Measurements from ENCODE around the gene NHSL2. TPM values are rescaled to one million over a fixed set of nuclear protein-coding genes. Genes with fewer than 3 reads are reported as not detected.

The NHSL2 gene
- total RNA-seq, 1 donor from 2014 or later, result 11.3 TPM

DNA sequence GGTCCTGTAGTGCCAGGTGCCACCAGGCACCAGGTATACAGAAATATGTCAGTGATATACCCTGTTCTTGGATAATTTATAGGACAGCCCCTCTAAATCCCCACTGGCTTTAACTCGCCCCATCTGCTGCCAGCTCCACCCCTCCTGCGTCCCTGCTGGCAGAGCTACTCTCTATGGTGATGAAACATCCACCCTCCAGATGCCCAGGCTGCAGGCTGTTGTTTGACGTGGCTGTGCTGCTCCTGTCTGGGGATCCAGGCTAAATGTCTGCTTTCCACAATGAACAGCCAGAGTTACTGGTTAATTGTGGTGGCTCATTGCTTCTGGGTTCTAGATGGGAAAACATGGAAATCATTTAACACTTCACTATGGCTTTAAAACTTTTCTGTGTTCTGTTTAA lies 12.9 kb downstream of the NHSL2 start:
- no peak overlapping the region for H3K27ac Mint-ChIP-seq
- no peak for DNase-seq (ENCODE audit: extremely low spot score, unreplicated experiment)
- no peaks in the 10 kb centered on the region for H3K36me3 Mint-ChIP-seq
- H3K4me3 Mint-ChIP-seq, result no peak overlapping the region
- no peaks in the 10 kb centered on the region for H3K27me3 Mint-ChIP-seq
- H3K4me1 Mint-ChIP-seq (ENCODE audit: unreplicated experiment), result no peaks in the 10 kb centered on the region
- H3K9me3 Mint-ChIP-seq, result no peaks in the 10 kb centered on the region
- TF ChIP-seq, protein P1, sequence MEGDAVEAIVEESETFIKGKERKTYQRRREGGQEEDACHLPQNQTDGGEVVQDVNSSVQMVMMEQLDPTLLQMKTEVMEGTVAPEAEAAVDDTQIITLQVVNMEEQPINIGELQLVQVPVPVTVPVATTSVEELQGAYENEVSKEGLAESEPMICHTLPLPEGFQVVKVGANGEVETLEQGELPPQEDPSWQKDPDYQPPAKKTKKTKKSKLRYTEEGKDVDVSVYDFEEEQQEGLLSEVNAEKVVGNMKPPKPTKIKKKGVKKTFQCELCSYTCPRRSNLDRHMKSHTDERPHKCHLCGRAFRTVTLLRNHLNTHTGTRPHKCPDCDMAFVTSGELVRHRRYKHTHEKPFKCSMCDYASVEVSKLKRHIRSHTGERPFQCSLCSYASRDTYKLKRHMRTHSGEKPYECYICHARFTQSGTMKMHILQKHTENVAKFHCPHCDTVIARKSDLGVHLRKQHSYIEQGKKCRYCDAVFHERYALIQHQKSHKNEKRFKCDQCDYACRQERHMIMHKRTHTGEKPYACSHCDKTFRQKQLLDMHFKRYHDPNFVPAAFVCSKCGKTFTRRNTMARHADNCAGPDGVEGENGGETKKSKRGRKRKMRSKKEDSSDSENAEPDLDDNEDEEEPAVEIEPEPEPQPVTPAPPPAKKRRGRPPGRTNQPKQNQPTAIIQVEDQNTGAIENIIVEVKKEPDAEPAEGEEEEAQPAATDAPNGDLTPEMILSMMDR (conservative IDR thresholded peaks at IDR 0.05), result no peak

DNA sequence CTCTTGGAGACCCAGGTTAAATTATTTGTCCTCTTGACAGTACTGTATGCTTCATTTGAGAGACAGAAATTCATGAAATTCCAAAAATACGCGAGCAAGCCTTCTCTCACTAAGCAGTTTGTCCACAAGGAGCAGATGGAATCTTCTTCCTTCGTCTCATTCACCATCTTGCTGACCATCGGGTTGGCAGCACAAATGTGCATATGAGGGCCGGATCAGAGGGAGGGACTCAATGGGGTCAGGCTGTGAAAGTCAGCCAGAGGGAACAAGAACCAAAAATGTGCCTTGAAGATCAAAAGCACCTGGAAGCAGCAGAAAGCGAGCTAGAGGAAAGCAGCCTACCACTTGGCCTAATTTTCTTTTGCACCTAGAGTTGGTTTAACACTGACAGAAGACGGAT lies 16.4 kb downstream of the NHSL2 start:
- Mint-ChIP-seq H3K36me3 (no peaks in the 10 kb centered on the region), H3K9me3 (no peaks in the 10 kb centered on the region), H3K4me3 (no peak overlapping the region), H3K27ac (no peak overlapping the region), H3K4me1 (ENCODE audit: unreplicated experiment) (no peaks in the 10 kb centered on the region), H3K27me3 (no peaks in the 10 kb centered on the region)
- DNase-seq (ENCODE audit: extremely low spot score, unreplicated experiment), result no peak
- TF ChIP-seq, protein P1 (conservative IDR thresholded peaks at IDR 0.05), result no peak

DNA sequence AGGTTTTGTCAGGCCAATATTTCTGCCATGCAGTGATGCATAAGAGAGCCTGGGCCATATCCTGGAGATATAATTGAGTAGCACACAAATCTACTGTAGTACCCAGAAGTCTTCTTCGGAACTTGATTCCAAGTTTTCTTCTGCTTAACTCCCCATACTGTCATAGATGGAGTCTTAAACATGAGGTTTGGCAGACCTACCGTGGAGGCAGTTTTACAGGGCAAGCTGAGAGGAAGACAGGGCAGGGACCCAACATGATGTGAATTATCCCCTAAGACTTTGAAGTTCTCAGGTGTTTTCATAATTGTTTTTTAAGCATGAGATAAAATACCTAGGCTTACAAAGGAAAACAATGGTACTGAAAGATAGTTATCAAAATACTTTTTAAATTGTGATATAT lies 18.2 kb downstream of the NHSL2 start:
- Mint-ChIP-seq H3K9me3 (no peaks in the 10 kb centered on the region), H3K36me3 (no peaks in the 10 kb centered on the region), H3K27ac (no peak overlapping the region), H3K4me3 (no peak overlapping the region), H3K27me3 (peaks cover under 1% of the 10 kb centered on the region), H3K4me1 (ENCODE audit: unreplicated experiment) (peaks cover under 1% of the 10 kb centered on the region)
- TF ChIP-seq, protein P1 (conservative IDR thresholded peaks at IDR 0.05), result no peak
- no peak for DNase-seq (ENCODE audit: extremely low spot score, unreplicated experiment)

DNA sequence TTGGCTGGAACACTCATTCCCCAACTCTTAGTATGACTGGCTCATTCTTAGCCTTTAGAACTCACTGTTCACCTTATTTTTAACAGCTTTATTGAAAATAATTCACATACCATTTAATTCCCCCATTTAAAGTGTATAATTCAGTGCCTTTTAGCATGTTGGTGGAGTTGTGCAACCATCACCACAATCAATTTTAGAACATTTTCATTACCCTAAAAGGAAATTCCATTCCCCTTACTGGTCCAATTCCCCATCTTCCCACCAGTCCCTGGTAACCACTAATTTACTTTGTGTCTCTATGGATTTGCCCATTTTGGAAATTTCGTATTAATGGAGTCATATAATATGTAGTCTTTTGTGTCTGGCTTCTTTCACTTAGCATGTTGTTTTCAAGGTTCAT lies 19.7 kb downstream of the NHSL2 start:
- DNase-seq (ENCODE audit: extremely low spot score, unreplicated experiment), result no peak
- Mint-ChIP-seq H3K27ac (no peak overlapping the region), H3K36me3 (no peaks in the 10 kb centered on the region), H3K4me1 (ENCODE audit: unreplicated experiment) (peaks cover 8% of the 10 kb centered on the region), H3K9me3 (no peaks in the 10 kb centered on the region), H3K27me3 (peaks cover 5% of the 10 kb centered on the region), H3K4me3 (no peak overlapping the region)
- TF ChIP-seq, protein P1 (conservative IDR thresholded peaks at IDR 0.05), result no peak

DNA sequence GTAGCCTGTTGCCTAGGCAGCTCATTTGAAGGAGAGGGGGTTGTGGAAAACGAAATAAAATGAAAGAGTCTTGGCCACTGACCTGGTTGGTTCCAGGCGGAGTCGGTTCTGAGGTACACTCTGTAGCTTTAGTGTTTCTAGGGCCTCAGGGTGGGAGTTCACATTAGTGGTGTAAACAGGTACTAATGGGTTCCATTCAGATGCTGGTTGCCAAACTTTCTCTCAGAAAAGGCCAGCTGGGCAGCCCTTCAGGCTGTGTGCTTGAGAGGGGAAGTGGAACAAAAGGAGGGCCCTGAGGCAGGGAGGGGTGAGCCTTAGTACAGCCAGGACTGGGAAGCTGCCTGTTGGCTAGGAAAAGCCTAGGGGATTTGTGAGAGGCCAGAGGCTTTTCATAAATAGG lies 24.8 kb downstream of the NHSL2 start:
- H3K27me3 Mint-ChIP-seq, result peaks cover 5% of the 10 kb centered on the region
- no peak for DNase-seq (ENCODE audit: extremely low spot score, unreplicated experiment)
- no peaks in the 10 kb centered on the region for H3K9me3 Mint-ChIP-seq
- no peak overlapping the region for H3K27ac Mint-ChIP-seq
- peaks cover 8% of the 10 kb centered on the region for H3K4me1 Mint-ChIP-seq (ENCODE audit: unreplicated experiment)
- peaks cover 3% of the 10 kb centered on the region for H3K36me3 Mint-ChIP-seq
- H3K4me3 Mint-ChIP-seq, result no peak overlapping the region
- TF ChIP-seq, protein P1 (conservative IDR thresholded peaks at IDR 0.05), result no peak

DNA sequence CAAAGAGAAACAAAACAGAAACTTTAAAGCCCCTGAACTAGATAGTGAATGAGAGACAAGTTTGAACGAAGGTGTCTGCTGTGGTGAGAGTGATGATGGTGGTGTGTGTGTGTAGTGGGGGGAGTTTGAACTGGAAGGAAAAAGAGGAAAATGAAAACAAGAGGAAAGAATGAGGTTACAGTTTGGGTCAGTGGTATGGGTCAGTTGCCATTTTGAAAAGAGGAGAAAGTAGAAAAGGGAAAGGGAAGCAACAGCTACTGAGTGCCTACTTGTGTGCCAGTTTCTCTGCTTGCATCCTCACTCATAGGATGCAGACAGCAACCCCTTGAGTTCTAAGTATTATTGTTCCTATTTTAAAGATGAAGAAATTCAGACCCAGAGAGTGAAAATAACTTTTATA lies 26.0 kb downstream of the NHSL2 start:
- no peak for DNase-seq (ENCODE audit: extremely low spot score, unreplicated experiment)
- Mint-ChIP-seq H3K27me3 (peaks cover 5% of the 10 kb centered on the region), H3K9me3 (no peaks in the 10 kb centered on the region), H3K4me3 (no peak overlapping the region), H3K36me3 (peaks cover 3% of the 10 kb centered on the region), H3K27ac (no peak overlapping the region), H3K4me1 (ENCODE audit: unreplicated experiment) (peaks cover 8% of the 10 kb centered on the region)
- TF ChIP-seq, protein P1 (conservative IDR thresholded peaks at IDR 0.05), result no peak
